ENCODE results near the gene CALML3.

CALML3 gene

GRCh38 chr10:5486853-5487235, 37.9 kb upstream of the CALML3 start:
- H3K9ac ChIP-seq (ENCODE audit: low read length): no peak overlapping the region
- TF ChIP-seq EZH2 (IDR thresholded peaks at IDR 0.05; ENCODE audit: borderline replicate concordance, low read length): no peak
- TF ChIP-seq, protein P1, sequence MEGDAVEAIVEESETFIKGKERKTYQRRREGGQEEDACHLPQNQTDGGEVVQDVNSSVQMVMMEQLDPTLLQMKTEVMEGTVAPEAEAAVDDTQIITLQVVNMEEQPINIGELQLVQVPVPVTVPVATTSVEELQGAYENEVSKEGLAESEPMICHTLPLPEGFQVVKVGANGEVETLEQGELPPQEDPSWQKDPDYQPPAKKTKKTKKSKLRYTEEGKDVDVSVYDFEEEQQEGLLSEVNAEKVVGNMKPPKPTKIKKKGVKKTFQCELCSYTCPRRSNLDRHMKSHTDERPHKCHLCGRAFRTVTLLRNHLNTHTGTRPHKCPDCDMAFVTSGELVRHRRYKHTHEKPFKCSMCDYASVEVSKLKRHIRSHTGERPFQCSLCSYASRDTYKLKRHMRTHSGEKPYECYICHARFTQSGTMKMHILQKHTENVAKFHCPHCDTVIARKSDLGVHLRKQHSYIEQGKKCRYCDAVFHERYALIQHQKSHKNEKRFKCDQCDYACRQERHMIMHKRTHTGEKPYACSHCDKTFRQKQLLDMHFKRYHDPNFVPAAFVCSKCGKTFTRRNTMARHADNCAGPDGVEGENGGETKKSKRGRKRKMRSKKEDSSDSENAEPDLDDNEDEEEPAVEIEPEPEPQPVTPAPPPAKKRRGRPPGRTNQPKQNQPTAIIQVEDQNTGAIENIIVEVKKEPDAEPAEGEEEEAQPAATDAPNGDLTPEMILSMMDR (IDR thresholded peaks at IDR 0.05; ENCODE audit: low read length): no peak

GRCh38 chr10:5488272-5489161, 36.2 kb upstream of the CALML3 start:
- H3K27me3 ChIP-seq (ENCODE audit: insufficient read depth, low read length): peaks cover 13% of the 10 kb centered on the region; the same call in 1 of the 2 replicates
- H3K9ac ChIP-seq (ENCODE audit: low read length): no peak overlapping the region
- no peak overlapping the region for H2AFZ ChIP-seq (ENCODE audit: low read length)
- H3K4me1 ChIP-seq (ENCODE audit: insufficient read depth, low read length, severe bottlenecking): no peaks in the 10 kb centered on the region
- no peak overlapping the region for H3K4me2 ChIP-seq (ENCODE audit: low read length)
- H4K20me1 ChIP-seq (ENCODE audit: insufficient read depth, low read length): no peaks in the 10 kb centered on the region
- no peak overlapping the region for H3K4me3 ChIP-seq (ENCODE audit: low read depth, low read length, poor library complexity, severe bottlenecking)
- TF ChIP-seq, protein P1 (IDR thresholded peaks at IDR 0.05; ENCODE audit: low read length): no peak
- TF ChIP-seq EZH2 (IDR thresholded peaks at IDR 0.05; ENCODE audit: borderline replicate concordance, low read length): no peak
- no peaks in the 10 kb centered on the region for H3F3A ChIP-seq (ENCODE audit: insufficient read depth, low read length)
- no peaks in the 10 kb centered on the region for H3K36me3 ChIP-seq (ENCODE audit: insufficient read depth, low read length)
- no peaks in the 10 kb centered on the region for H3K9me3 ChIP-seq (ENCODE audit: low read length)
- H3K27ac ChIP-seq (ENCODE audit: low read depth, low read length, poor library complexity, severe bottlenecking): no peak overlapping the region
- H3K9me2 ChIP-seq (ENCODE audit: low read depth, low read length): no peaks in the 10 kb centered on the region
- no peaks in the 10 kb centered on the region for H3K79me2 ChIP-seq (ENCODE audit: insufficient read depth, low read length)

More at GRCh38 chr10:5486853-5487235, 37.9 kb upstream of the CALML3 start:
- Histone ChIP-seq H3K79me2 (ENCODE audit: insufficient read depth, low read length) (no peaks in the 10 kb centered on the region), H3K4me3 (ENCODE audit: low read depth, low read length, poor library complexity, severe bottlenecking) (no peak overlapping the region), H3K4me2 (ENCODE audit: low read length) (no peak overlapping the region), H3K36me3 (ENCODE audit: insufficient read depth, low read length) (no peaks in the 10 kb centered on the region), H3F3A (ENCODE audit: insufficient read depth, low read length) (no peaks in the 10 kb centered on the region), H3K9me3 (ENCODE audit: low read length) (no peaks in the 10 kb centered on the region), H3K27ac (ENCODE audit: low read depth, low read length, poor library complexity, severe bottlenecking) (no peak overlapping the region), H3K27me3 (ENCODE audit: insufficient read depth, low read length) (peaks cover 8% of the 10 kb centered on the region; the same call in 1 of the 2 replicates), H4K20me1 (ENCODE audit: insufficient read depth, low read length) (no peaks in the 10 kb centered on the region), H3K4me1 (ENCODE audit: insufficient read depth, low read length, severe bottlenecking) (no peaks in the 10 kb centered on the region), H3K9me2 (ENCODE audit: low read depth, low read length) (no peaks in the 10 kb centered on the region), H2AFZ (ENCODE audit: low read length) (no peak overlapping the region)

- H3K4me3 ChIP-seq (ENCODE audit: low read depth, low read length, poor library complexity, severe bottlenecking): no peak overlapping the region
- H2AFZ ChIP-seq (ENCODE audit: low read length): no peak overlapping the region
- H3K4me1 ChIP-seq (ENCODE audit: insufficient read depth, low read length, severe bottlenecking): no peaks in the 10 kb centered on the region
- no peaks in the 10 kb centered on the region for H3K36me3 ChIP-seq (ENCODE audit: insufficient read depth, low read length)
- no peaks in the 10 kb centered on the region for H4K20me1 ChIP-seq (ENCODE audit: insufficient read depth, low read length)
- no peak overlapping the region for H3K9ac ChIP-seq (ENCODE audit: low read length)
- no peaks in the 10 kb centered on the region for H3K9me2 ChIP-seq (ENCODE audit: low read depth, low read length)
- H3K27me3 ChIP-seq (ENCODE audit: insufficient read depth, low read length): peaks cover 12% of the 10 kb centered on the region; the same call in 1 of the 2 replicates
- H3K27ac ChIP-seq (ENCODE audit: low read depth, low read length, poor library complexity, severe bottlenecking): no peak overlapping the region
- no peaks in the 10 kb centered on the region for H3F3A ChIP-seq (ENCODE audit: insufficient read depth, low read length)
- H3K4me2 ChIP-seq (ENCODE audit: low read length): no peak overlapping the region
- no peaks in the 10 kb centered on the region for H3K79me2 ChIP-seq (ENCODE audit: insufficient read depth, low read length)
- TF ChIP-seq, protein P1 (IDR thresholded peaks at IDR 0.05; ENCODE audit: low read length): no peak
- TF ChIP-seq EZH2 (IDR thresholded peaks at IDR 0.05; ENCODE audit: borderline replicate concordance, low read length): no peak
- H3K9me3 ChIP-seq (ENCODE audit: low read length): no peaks in the 10 kb centered on the region
These were observed 34.7 kb upstream of the CALML3 start for GRCh38 chr10:5490032-5490431.

Measured in OCI-LY1 (cell line).